GM21619 (cell line): Measurements from ENCODE around the gene HSPA8.

Experiments used
- ATAC-seq: cut with Tn5 transposase; IDR thresholded peaks from one replicate; pipeline ENCODE4 v1.9.1; 2021; ENCODE audit not compliant: unreplicated experiment

HSPA8 gene

GRCh38 chr11:123051146-123051545 lies 10.8 kb downstream of the HSPA8 start:
- no peak for ATAC-seq

- ATAC-seq, result no peak
These were observed 14.0 kb downstream of the HSPA8 start for GRCh38 chr11:123047947-123048293.

GRCh38 chr11:123047266-123047946 lies 14.5 kb downstream of the HSPA8 start:
- no peak for ATAC-seq

- no peak for ATAC-seq
These were observed 15.3 kb downstream of the HSPA8 start for GRCh38 chr11:123046473-123047259.

- no peak for ATAC-seq
These were observed 16.8 kb downstream of the HSPA8 start for GRCh38 chr11:123045101-123045500.

- no peak for ATAC-seq
These were observed 20.8 kb downstream of the HSPA8 start for GRCh38 chr11:123041185-123041584.

GRCh38 chr11:123040111-123040432 lies 21.9 kb downstream of the HSPA8 start:
- no peak for ATAC-seq

GRCh38 chr11:123035831-123036230 lies 26.1 kb downstream of the HSPA8 start:
- ATAC-seq, result no peak

- no peak for ATAC-seq
These were observed 27.3 kb downstream of the HSPA8 start for GRCh38 chr11:123034597-123034996.

GRCh38 chr11:123033895-123034294 lies 28.0 kb downstream of the HSPA8 start:
- no peak for ATAC-seq

GRCh38 chr11:123030517-123030916 lies 31.4 kb downstream of the HSPA8 start:
- ATAC-seq, result no peak

- peak; percentile 53 for ATAC-seq
These were observed 41.0 kb downstream of the HSPA8 start for GRCh38 chr11:123020968-123021367.

GRCh38 chr11:123018702-123019101 lies 43.2 kb downstream of the HSPA8 start:
- ATAC-seq, result no peak

GRCh38 chr11:123011510-123011909 lies 50.4 kb downstream of the HSPA8 start:
- no peak for ATAC-seq
